GM19452 (cell line): ENCODE measurements around the gene SMC1A.

Source experiments
- ATAC-seq: cut with Tn5 transposase; IDR thresholded peaks from one replicate; pipeline ENCODE4 v1.9.1; 2021; ENCODE audit not compliant: unreplicated experiment

SMC1A gene

GRCh38 chrX:53347948-53348347, 74.5 kb downstream of the SMC1A start:
- ATAC-seq = no peak

GRCh38 chrX:53340852-53341645, 81.4 kb downstream of the SMC1A start:
- no peak for ATAC-seq

- ATAC-seq = no peak
Observed at GRCh38 chrX:53337101-53337500, 85.4 kb downstream of the SMC1A start.

GRCh38 chrX:53333853-53334252, 88.6 kb downstream of the SMC1A start:
- ATAC-seq = no peak

GRCh38 chrX:53332204-53332603, 90.2 kb downstream of the SMC1A start:
- ATAC-seq = no peak

GRCh38 chrX:53330331-53330730, 92.1 kb downstream of the SMC1A start:
- no peak for ATAC-seq

GRCh38 chrX:53324803-53325202, 97.7 kb downstream of the SMC1A start:
- ATAC-seq = no peak
